ENCODE data around the gene SH2D6.
A peak's percentile ranks its signal among the peaks of the same experiment; 100 is the strongest.
"Not testable (repeated sequence)": the region's sequence is repeated elsewhere in the genome, so short reads cannot be mapped to it uniquely, and the experiment has no call there.

Gene SH2D6

DNA sequence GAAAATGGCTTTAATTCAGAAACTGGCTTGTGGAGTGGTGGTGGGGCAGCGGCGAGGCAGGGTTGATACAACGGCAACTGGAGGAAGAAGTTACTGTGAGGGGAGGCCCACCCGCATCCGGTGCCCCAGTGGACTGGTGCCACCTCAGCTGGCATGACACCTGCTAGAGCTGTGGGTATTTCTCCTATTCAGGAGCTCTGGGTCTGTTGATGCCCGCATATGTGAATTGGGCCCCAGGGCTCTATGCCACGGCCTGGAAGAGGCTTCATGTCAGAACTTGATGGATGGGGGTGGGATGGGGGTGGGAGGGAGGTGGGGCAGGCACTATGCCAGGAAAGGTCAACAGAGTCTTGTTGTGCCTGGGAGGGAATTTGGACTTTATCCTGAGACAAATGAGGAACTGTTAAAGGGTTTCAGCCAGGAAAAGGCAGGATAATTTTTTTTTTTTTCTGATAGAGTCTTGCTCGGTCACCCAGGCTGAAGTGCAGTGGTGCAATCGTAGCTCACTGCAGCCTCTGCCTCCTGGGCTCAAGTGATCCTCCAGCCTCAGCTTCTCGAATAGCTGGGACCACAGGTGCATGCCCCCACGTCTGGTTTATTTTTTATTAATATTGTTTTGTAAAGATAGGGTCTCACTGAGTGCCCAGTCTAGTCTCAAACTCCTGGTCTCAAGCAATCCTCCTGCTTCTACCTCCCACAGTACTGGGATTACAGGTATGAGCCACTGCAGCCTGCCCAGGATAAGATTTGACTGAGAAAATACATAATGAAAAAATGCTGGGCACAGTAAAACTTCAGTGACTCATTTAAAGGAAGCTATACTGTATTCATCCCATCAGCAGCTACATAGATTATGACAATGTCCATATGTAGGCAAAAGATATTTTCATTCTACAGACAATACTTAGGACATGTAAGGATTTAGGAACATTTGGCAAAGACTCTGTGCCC is 52.6 kb downstream of the SH2D6 start:
- peak; percentile 66 for DNase-seq (ENCODE audit: low spot score)

DNA sequence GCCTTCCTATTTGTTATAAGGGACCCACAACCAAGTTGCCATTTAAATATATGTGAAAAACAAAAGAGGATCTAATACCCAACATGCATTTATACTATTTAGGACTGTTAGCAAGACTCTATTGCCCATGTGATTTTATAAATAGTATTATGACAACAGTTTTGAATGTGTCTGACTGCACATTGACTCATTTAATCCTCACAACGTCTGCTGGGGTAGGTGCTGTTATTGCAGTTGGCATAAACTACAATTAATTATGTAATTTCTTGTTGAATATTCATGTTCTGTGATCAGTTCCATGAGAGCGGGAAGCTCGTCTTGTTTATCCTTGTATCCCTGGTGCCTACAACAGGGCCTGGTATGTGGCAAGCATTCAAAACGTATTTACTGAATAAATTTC is 53.7 kb downstream of the SH2D6 start:
- no peak for DNase-seq (ENCODE audit: low spot score)

DNA sequence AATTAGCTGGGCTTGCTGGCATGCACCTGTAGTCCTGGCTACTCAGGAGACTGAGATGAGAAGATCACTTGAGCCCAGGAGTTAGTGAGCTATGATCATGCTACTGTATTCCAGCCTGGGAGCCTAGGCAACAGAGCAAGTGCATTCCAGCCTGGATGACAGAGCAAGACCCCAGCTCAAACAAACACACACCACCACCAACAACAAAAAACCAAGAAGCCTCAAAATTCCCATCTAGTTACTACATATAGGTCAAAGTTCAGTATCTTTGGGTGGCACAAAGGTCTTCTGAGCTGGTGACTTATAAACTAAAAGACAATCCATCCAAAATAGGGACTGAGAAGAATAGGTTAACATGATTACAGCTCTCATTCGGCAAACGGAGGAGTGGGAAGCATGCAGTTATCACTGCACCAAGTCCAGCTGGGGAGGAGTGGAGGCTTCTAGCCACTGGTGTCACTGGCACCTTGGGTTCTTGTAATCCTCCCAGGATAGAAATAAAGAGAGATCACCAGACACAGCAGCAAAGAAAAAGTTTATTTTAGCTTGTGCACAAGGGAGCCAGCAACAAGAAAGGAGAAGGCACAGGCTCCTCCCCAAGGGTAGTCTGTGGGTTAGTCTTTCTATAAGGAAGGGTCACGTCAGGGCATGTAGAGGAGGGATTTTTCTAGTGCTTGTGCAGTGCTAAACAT is 57.4 kb downstream of the SH2D6 start:
- no peak for DNase-seq (ENCODE audit: low spot score)

DNA sequence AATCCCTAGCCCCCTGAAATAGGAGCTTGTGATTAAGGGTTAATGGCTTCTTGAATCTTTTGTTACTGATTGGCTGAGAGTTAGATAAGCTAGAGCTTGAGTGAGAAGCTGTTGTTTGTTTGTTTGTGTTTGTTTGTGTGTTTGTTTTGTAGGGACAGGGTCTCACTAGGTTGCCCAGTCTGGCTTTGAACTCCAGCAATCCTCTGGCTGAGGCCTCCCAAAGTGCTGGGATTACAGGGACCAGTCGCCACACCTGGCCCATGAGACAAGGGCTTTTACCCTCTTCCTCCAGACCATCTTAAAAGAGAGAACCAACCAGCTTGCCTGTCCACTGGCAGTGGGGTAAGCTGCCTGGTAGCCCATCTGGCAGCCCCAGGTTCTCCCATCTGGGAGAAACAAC is 58.1 kb downstream of the SH2D6 start:
- no peak for DNase-seq (ENCODE audit: low spot score)

DNA sequence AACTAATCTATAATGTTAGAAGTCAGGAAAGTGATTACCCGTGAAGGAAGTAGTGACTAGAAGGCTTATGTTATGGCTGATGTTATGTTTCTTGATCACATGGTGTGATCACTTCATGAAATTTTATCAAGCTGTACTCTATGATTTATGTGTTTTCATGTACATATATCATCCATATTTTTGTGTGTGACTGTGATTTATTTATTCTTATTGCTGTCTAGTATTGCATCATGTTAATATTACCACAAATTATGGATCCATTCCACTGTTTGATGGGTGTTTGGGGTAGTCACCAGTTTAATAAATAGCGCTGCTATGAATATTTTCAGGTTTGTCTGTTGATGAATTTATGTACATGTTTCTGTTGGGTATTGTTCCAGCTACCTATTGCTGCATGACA is 59.4 kb downstream of the SH2D6 start:
- DNase-seq (ENCODE audit: low spot score): no peak

DNA sequence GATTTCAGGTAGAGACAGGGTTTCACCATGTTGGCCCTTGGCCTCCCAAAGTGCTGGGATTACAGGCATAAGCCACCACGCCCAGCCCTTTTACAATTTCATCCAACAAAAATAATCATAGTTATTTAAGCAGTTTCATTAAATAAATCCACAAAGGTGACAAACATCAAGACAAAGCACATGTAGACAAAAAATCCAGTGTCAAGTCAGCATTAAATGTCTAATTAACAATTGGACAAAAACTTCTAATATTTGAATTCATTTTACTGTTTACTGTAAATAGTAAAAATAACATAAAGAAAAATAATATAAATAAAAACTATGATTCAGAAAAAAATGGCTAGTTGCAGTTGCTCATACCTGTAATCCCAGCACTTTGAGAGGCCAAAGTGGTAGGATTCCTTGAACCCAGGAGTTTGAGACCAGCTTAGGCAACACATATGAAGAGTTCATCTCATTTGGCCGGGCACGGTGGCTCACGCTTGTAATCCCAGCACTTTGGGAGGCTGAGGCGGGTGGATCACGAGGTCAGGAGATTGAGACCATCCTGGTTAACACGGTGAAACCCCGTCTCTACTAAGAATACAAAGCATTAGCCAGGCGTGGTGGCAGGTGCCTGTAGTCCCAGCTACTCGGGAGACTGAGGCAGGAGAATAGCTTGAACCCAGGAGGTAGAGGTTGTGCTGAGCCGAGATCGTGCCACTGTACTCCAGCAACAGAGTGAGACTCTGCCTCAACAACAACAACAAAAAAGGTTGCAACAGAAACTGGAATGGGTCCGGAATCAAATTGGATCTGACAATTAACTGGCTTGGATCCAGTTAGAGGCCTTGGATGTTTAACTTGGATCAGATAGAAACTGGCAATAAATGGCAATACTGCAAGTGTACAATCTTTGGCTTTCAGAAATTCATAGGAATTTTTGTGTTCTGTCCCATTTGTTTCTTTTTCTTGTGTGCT is 63.6 kb downstream of the SH2D6 start:
- no peak for DNase-seq (ENCODE audit: low spot score)

DNA sequence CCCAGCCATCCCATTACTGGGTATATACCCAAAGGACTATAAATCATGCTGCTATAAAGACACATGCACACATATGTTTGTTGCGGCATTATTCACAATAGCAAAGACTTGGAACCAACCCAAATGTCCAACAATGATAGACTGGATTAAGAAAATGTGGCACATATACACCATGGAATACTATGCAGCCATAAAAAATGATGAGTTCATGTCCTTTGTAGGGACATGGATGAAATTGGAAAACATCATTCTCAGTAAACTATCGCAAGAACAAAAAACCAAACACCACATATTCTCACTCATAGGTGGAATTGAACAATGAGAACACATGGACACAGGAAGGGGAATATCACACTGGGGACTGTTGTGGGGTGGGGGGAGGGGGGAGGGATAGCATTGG is 66.1 kb downstream of the SH2D6 start:
- DNase-seq (ENCODE audit: low spot score): not testable (repeated sequence)

DNA sequence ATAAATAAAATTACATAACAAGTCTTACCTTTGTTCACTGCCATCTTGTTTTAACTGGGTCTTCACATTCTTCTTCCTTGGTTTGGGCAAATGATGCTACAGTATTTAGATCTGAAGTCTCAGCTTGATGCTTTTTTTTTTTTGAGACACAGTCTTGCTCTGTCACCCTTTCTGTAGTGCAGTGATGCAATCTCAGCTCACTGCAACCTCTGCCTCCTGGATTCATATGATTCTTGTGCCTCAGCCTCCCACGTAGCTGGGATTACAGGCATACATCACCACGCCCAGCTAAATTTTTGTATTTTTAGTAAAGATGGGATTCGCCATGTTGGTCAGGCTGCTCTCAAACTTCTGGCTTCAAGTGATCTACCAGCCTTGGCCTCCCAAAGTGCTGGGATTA is 67.3 kb downstream of the SH2D6 start:
- no peak for DNase-seq (ENCODE audit: low spot score)
